ENCODE measurements around the gene OR2V1.
"Not testable (repeated sequence)": the region's sequence is repeated elsewhere in the genome, so short reads cannot be mapped to it uniquely, and the experiment has no call there.

The OR2V1 gene

GRCh38 chr5:181098762-181099601 is 32.0 kb downstream of the OR2V1 start:
- Histone ChIP-seq H3K27ac (no peak overlapping the region), H3K4me3 (no peak overlapping the region)
- DNase-seq (ENCODE audit: low spot score), result no peak
- TF ChIP-seq CTCF (IDR thresholded peaks at IDR 0.05), result no peak

GRCh38 chr5:181097759-181098491 is 33.0 kb downstream of the OR2V1 start:
- not testable (repeated sequence) for DNase-seq (ENCODE audit: low spot score); H3K27ac ChIP-seq; H3K4me3 ChIP-seq

GRCh38 chr5:181097383-181097753 is 33.6 kb downstream of the OR2V1 start:
- H3K4me3 ChIP-seq; H3K27ac ChIP-seq; DNase-seq (ENCODE audit: low spot score): not testable (repeated sequence)

GRCh38 chr5:181096721-181097382 is 34.1 kb downstream of the OR2V1 start:
- H3K4me3 ChIP-seq; DNase-seq (ENCODE audit: low spot score); H3K27ac ChIP-seq: not testable (repeated sequence)

- DNase-seq (ENCODE audit: low spot score); H3K4me3 ChIP-seq; H3K27ac ChIP-seq: not testable (repeated sequence)
Measured at GRCh38 chr5:181095162-181095561, 35.8 kb downstream of the OR2V1 start.

- H3K27ac ChIP-seq, result no peak overlapping the region
- no peak overlapping the region for H3K4me3 ChIP-seq
- no peak for TF ChIP-seq CTCF (IDR thresholded peaks at IDR 0.05)
- DNase-seq (ENCODE audit: low spot score), result no peak
Measured at GRCh38 chr5:181092428-181092827, 38.5 kb downstream of the OR2V1 start.

- Histone ChIP-seq H3K4me3 (no peak overlapping the region), H3K27ac (no peak overlapping the region)
- no peak for TF ChIP-seq CTCF (IDR thresholded peaks at IDR 0.05)
- DNase-seq (ENCODE audit: low spot score), result no peak
Measured at GRCh38 chr5:181088289-181088688, 42.7 kb downstream of the OR2V1 start.

GRCh38 chr5:181087309-181087708 is 43.7 kb downstream of the OR2V1 start:
- no peak for DNase-seq (ENCODE audit: low spot score)
- Histone ChIP-seq H3K27ac (no peak overlapping the region), H3K4me3 (no peak overlapping the region)
- no peak for TF ChIP-seq CTCF (IDR thresholded peaks at IDR 0.05)

- no peak overlapping the region for H3K27ac ChIP-seq
- DNase-seq (ENCODE audit: low spot score), result no peak
- no peak overlapping the region for H3K4me3 ChIP-seq
- TF ChIP-seq CTCF (IDR thresholded peaks at IDR 0.05), result no peak
Measured at GRCh38 chr5:181086884-181087205, 44.1 kb downstream of the OR2V1 start.

Data from coronary artery (tissue), 2 donors.